Left colon (tissue), 2 donors: ENCODE data around the gene SLC22A16. TPM values are rescaled to one million over a fixed set of nuclear protein-coding genes. Genes with fewer than 3 reads are reported as not detected.
"Not testable (repeated sequence)": the region's sequence is repeated elsewhere in the genome, so short reads cannot be mapped to it uniquely, and the experiment has no call there.

Experiments
- ATAC-seq: fragments of 200-7000 bp; cut with Tn5 transposase; one replicate; pipeline ENCODE4 v1.9.1; 2020; ENCODE audit warnings: mild to moderate bottlenecking, moderate library complexity
- DNase-seq, 2 donors: peaks; one replicate each; pipeline ENCODE4 v3.0.0-alpha.2; 2020
- intact Hi-C, 2 donors: fragments of 100-400 bp; cut with DNase I in 1 of 2; cut with micrococcal nuclease in 1 of 2; formaldehyde crosslinking; loops; one replicate each; pipeline versions ENCODE4 v1.11.2 to v1.14.0; 2022; cut with DNase I, micrococcal nuclease
- long read RNA-seq: library from polyadenylated mRNA; unstranded; transcript quantifications from one replicate; pipeline ENCODE4 v2.0.0, GENCODE V29; 2021
- total RNA-seq, 2 donors: library from RNA; stranded (reverse); fragmentation: NEBNext Ultra II Directional; extraction: Animal tissue kit (Norgen Biotek cat#: 25700); gene quantifications; one replicate each; pipeline ENCODE4 v1.2.1, GENCODE V29; 2021
- donor health status: DM: no; HTN: no; CAD: no.
- donor health status: DM: yes; HTN: yes; CAD: no.

Gene SLC22A16, protein sequence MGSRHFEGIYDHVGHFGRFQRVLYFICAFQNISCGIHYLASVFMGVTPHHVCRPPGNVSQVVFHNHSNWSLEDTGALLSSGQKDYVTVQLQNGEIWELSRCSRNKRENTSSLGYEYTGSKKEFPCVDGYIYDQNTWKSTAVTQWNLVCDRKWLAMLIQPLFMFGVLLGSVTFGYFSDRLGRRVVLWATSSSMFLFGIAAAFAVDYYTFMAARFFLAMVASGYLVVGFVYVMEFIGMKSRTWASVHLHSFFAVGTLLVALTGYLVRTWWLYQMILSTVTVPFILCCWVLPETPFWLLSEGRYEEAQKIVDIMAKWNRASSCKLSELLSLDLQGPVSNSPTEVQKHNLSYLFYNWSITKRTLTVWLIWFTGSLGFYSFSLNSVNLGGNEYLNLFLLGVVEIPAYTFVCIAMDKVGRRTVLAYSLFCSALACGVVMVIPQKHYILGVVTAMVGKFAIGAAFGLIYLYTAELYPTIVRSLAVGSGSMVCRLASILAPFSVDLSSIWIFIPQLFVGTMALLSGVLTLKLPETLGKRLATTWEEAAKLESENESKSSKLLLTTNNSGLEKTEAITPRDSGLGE
- not detected for total RNA-seq
- long read RNA-seq, result 0 reads

GRCh38 chr6:110476046-110476849 is at the start of gene SLC22A16:
Gene SLC22A16, minus strand, starts transcription at chr6:110476613. Its CDS starts 39 bp downstream, at chr6:110476574.
- no peak for ATAC-seq
- intact Hi-C loops, result no loop called here
- no peak for DNase-seq

GRCh38 chr6:110525001-110525400 is 48.6 kb upstream of the SLC22A16 start:
- intact Hi-C loops, result loop anchor here in 1 of 2 donors (5.0 kb wide), 1 partner anchor 427 kb away; no protein-coding TSS in a partner anchor
- DNase-seq (no peak), ATAC-seq (no peak)

GRCh38 chr6:110524305-110524704 is 47.9 kb upstream of the SLC22A16 start:
- no peak for DNase-seq

DNA sequence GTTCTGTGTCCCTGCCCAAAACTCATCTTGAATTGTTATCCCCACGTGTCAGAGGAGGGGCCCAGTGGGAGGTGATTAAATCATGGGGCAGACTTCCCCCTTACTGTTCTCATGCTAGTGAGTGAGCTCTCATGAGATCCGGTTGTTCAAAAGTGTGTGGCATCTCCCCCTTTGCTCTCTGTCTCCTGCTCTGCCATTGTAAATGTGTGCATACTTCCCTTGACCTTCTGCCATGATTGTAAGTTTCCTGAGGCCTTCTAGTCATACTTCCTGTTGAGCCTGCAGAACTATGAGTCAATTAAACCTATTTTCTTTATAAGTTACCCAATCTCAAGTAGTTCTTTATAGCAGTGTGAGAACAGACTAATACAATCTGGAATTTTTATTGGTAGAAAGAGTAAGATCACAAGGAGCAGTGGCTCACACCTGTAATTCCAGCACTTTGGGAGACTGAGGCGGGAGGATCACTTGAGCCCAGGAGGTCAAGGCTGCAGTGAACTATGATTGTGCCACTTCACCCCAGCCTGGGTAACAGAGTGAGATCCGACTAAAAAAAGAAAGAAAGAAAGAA is 47.1 kb upstream of the SLC22A16 start:
- ATAC-seq (peak; percentile 51), DNase-seq (no peak)
- intact Hi-C loops, result no loop called here

More at GRCh38 chr6:110524305-110524704, 47.9 kb upstream of the SLC22A16 start:
- ATAC-seq, result peak; percentile 69
- intact Hi-C loops, result no loop called here

DNA sequence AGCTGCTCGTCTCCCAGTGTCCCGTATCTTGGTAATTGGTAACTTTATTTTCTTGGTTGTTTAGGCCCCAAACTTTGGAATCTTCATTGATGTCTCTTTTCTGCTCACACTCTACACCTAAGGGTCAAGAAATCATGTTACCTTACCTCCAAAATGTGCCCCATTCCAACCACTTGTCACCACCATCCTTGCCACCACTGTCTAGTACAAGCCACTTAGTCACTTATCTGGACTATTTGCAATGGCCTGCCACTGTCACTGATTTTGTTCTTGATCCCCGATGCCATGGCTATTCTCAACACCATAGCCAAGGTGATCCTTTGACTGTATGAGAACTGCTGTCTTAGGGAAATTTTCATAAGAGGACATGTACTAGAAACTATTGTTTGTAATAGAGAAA is 46.0 kb upstream of the SLC22A16 start:
- no peak for ATAC-seq
- intact Hi-C loops, result no loop called here

GRCh38 chr6:110520992-110521543 is 44.7 kb upstream of the SLC22A16 start:
- ATAC-seq, result no peak
- no peak for DNase-seq
- intact Hi-C loops, result no loop called here

More for the DNA sequence above, 46.0 kb upstream of the SLC22A16 start:
- no peak for DNase-seq

DNA sequence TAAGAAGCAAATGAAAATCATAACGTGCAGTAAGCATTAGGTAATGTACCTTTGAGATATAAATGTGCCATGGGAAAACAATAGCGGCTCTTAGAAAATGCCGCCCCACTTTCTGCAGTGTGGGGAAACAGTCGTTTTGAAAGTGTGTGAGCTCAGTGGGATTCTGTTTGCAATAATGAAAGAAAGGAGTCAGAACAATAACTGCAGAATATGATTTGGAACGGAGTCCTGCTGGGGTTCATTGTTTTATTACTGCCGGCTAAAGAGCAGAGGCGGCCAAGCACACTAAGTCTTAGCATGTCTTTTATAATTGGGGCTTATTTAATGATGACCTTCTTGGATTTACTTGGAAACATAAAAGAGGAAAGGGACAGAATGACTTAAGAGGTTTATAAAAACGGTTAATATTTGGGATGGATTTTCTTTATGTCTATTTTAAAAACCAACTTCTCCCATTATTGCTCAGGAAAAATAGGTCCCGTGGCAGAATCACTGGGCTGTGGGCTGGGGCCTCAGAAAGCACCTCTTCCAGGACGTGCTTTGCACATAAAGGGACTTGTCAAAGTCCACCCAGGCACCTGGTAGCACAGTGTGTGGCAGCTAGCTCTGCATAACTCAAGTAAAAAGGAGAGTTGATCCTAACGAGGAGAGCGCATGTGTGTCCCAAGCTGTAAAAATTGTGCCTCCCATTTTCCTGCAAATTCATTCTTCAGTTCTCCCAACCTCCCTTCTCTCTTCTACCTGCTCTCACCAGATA is 44.0 kb upstream of the SLC22A16 start:
- intact Hi-C loops, result no loop called here
- ATAC-seq (peak; percentile 55), DNase-seq (no peak)

- ATAC-seq (peak; percentile 9), DNase-seq (no peak)
- intact Hi-C loops, result no loop called here
These were observed 41.3 kb upstream of the SLC22A16 start for GRCh38 chr6:110517601-110518281.

- intact Hi-C loops, result no loop called here
- ATAC-seq (no peak), DNase-seq (no peak)
These were observed 40.6 kb upstream of the SLC22A16 start for GRCh38 chr6:110517034-110517433.

DNA sequence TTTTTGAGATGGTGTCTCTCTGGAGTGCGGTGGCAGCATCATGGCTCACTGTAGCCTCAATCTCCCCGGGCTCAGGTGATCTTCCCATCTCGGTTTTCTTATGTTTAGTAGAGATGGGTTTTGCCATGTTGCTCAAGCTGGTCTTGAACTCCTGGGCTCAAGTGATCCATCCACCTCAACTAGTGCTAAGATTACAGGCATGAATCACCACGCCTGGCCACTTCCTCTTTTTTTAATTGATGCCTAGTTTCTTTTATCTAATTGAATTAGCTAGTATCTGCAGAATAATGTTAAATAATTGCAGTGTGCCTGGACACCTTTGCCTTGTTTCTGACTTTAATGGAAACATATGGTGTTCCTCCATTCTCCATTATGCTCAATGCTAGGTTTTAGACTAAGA is 38.4 kb upstream of the SLC22A16 start:
- intact Hi-C loops, result no loop called here
- no peak for ATAC-seq

DNA sequence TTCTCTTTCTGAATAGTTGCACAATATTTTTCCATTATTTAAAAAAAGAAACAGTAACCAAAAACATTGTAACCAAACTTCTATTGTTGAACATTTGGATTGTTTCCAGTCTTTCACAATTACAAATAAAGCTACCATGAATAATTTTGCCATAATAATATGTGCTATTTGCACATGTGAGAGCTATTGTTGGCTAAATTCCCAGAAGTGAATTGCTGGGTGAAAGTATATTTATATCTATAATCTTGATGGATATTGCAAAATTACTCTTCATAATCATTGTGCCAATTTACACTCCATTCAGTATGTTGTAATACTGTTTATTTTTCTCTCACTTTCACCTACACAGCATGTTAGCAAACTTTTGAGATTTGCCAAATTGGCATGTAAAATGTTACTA is 36.6 kb upstream of the SLC22A16 start:
- intact Hi-C loops, result no loop called here
- no peak for DNase-seq
- no peak for ATAC-seq

More for the DNA sequence above, 38.4 kb upstream of the SLC22A16 start:
- no peak for DNase-seq

DNA sequence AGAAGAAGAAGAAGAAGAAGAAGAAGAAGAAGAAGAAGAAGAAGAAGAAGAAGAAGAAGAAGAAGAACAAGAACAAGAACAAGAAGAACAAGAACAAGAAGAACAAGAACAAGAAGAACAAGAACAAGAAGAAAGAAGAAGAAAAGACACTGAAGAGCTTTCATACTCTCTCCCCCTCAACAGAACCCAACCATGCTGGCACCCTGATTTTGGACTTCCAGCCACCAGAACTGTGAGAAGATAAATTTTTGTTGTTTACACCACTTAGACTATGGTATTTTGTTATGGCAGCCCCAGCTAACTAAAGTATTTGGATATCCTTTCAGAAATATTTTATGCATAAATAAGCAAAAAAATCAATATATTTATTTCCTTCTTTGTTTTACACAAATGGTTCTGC is 36.1 kb upstream of the SLC22A16 start:
- DNase-seq, result not testable (repeated sequence)

GRCh38 chr6:110511401-110511800 is 35.0 kb upstream of the SLC22A16 start:
- ATAC-seq (no peak), DNase-seq (no peak)
- intact Hi-C loops, result no loop called here

More for the DNA sequence above, 36.1 kb upstream of the SLC22A16 start:
- ATAC-seq, intact Hi-C loops: not testable (repeated sequence)

GRCh38 chr6:110509617-110510241 is 33.3 kb upstream of the SLC22A16 start:
- no peak for ATAC-seq
- intact Hi-C loops, result no loop called here
- DNase-seq, result no peak

GRCh38 chr6:110504891-110505290 is 28.5 kb upstream of the SLC22A16 start:
- ATAC-seq, DNase-seq, intact Hi-C loops: not testable (repeated sequence)

DNA sequence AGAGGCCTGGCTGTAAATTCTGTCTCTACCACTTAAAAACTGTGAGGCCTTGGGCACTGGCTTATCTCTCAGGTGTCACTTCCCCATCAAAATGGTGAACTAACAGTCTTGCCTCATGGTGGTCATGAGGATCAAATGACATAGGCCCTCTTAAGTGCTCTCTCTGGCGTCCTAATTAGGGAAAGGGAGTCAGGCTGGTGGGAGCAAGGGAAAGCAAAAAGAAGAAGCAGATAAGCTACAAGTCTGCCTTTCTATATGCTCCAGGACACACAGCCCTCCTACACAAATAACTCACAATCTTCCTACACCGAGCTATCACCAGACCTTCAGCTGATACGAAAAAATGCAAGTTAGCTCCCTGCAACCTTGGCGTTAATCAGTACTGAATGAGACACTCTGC is 19.5 kb upstream of the SLC22A16 start:
- ATAC-seq (no peak), DNase-seq (no peak)
- intact Hi-C loops, result no loop called here

- ATAC-seq (no peak), DNase-seq (no peak)
- intact Hi-C loops, result no loop called here
These were observed 16.9 kb upstream of the SLC22A16 start for GRCh38 chr6:110493253-110493800.
